HepG2 (cell line): ENCODE measurements around the gene CDK3. TPM values are rescaled to one million over a fixed set of nuclear protein-coding genes. Genes with fewer than 3 reads are reported as not detected.

Source experiments
- ATAC-seq: fragments of 200-7000 bp; cut with Tn5 transposase; 3 replicates; pipeline ENCODE4 v1.9.1; 2020; ENCODE audit warnings: mild to moderate bottlenecking, moderate library complexity
- BruUV-seq: library from RNA; stranded (reverse); fragments of 400-500 nt; replicated peaks from 2 replicates; lab custom pipeline; 2021; lab: Mats Ljungman, UMichigan
- CTCF ChIA-PET: fragments of 300-600 bp; formaldehyde crosslinking; extraction: SDS; loops from one replicate; lab custom pipeline; 2021; ENCODE audit warnings: low total read pairs, inconsistent platforms, low intra/inter-chr PET ratio; lab: Yijun Ruan, JAX
- POLR2A ChIA-PET: fragments of 350-600 bp; sonication (Branson Sonifier 250); formaldehyde crosslinking; loops from one replicate; lab custom pipeline; 2020; ENCODE audit warnings: antibody characterized with exemption, inconsistent platforms; lab: Yijun Ruan, JAX
- DNase-seq: peaks from one replicate; pipeline ENCODE4 v3.0.0-alpha.2; 2015; ENCODE audit warnings: low spot score
- FAIRE-seq: peaks from 3 replicates; lab custom pipeline; 2011; peaks lifted over from hg19 to GRCh38; lab: Jason Lieb, UNC
- H2AFZ ChIP-seq: one replicate; pipeline ENCODE4 v1.6.1; 2011; ENCODE audit warnings: low read length, inconsistent platforms
- H3K27ac ChIP-seq: fragments of 300-600 bp; 3 replicates; pipeline ENCODE4 v1.8.0; 2011; ENCODE audit warnings: mixed run types, mild to moderate bottlenecking, mixed read lengths, low read length, inconsistent platforms; ENCODE audit not compliant: insufficient read depth; ENCODE audit errors: extremely low read length
- H3K27me3 ChIP-seq, 2 experiments: fragments of 200-600 bp in 1 of 2; 2 replicates in 1 of 2; 3 replicates in 1 of 2; pipeline versions ENCODE4 v1.6.0 to v1.8.0; 2011; ENCODE audit warnings: low read length in 2 of 2, mild to moderate bottlenecking in 2 of 2, moderate library complexity in 2 of 2, inconsistent platforms in 1 of 2; ENCODE audit not compliant: insufficient read depth in 2 of 2, control insufficient read depth in 1 of 2
- H3K36me3 ChIP-seq, 2 experiments: fragments of 200-600 bp in 1 of 2; replicated peaks in 1 of 2; 2 replicates in 1 of 2; 3 replicates in 1 of 2; pipeline versions ENCODE4 v1.5.1 to v1.8.0; 2011; ENCODE audit warnings: low read length in 2 of 2, inconsistent platforms in 1 of 2; ENCODE audit not compliant: insufficient read depth in 2 of 2, control insufficient read depth in 1 of 2
- H3K4me1 ChIP-seq: 2 replicates; pipeline ENCODE4 v1.5.1; 2012; ENCODE audit warnings: low read length, inconsistent platforms; ENCODE audit not compliant: insufficient read depth
- H3K4me2 ChIP-seq: 2 replicates; pipeline ENCODE4 v1.6.0; 2011; ENCODE audit warnings: low read depth, low read length, inconsistent platforms
- H3K4me3 ChIP-seq, 3 experiments: fragments of 200-600 bp in 1 of 3; sonication (generic), shearing (Covaris generic) in 1 of 3; replicated peaks in 1 of 3; 2 replicates each; pipeline ENCODE4 v1.5.1; 2011 to 2016; ENCODE audit warnings: low read length in 3 of 3, inconsistent platforms in 2 of 3, low read depth in 2 of 3, mild to moderate bottlenecking in 2 of 3, control low read depth in 1 of 3, mixed read lengths in 1 of 3; ENCODE audit not compliant: insufficient read depth in 1 of 3
- H3K79me2 ChIP-seq: one replicate; pipeline ENCODE4 v1.6.1; 2011; ENCODE audit warnings: low read length, inconsistent platforms; ENCODE audit not compliant: insufficient read depth
- H3K9ac ChIP-seq: 2 replicates; pipeline ENCODE4 v1.6.0; 2011; ENCODE audit warnings: mild to moderate bottlenecking, low read depth, low read length, inconsistent platforms; ENCODE audit not compliant: insufficient read depth
- H3K9me3 ChIP-seq: 2 replicates; pipeline ENCODE4 v1.5.1; 2012; ENCODE audit warnings: mild to moderate bottlenecking, low read length
- H4K20me1 ChIP-seq: 2 replicates; pipeline ENCODE4 v1.6.0; 2011; ENCODE audit warnings: inconsistent platforms, mild to moderate bottlenecking, low read length, moderate library complexity; ENCODE audit not compliant: insufficient read depth
- ARID3A ChIP-seq: IDR thresholded peaks from 2 replicates; pipeline ENCODE4 v1.6.1; 2012; ENCODE audit warnings: low read depth, low read length, improper control_type of control experiment
- ARNTL ChIP-seq: sonication (generic); formaldehyde crosslinking; IDR thresholded peaks from 2 replicates; pipeline ENCODE4 v1.4.0; 2020; ENCODE audit warnings: mild to moderate bottlenecking, missing genetic modification reagents
- ATF7-NPFF ChIP-seq: sonication (generic); formaldehyde crosslinking; IDR thresholded peaks from 2 replicates; pipeline ENCODE4 v1.8.1; 2023; ENCODE audit warnings: mild to moderate bottlenecking, low read depth, missing genetic modification reagents, moderate library complexity
- NFIB ChIP-seq: sonication (generic); formaldehyde crosslinking; IDR thresholded peaks from 2 replicates; pipeline ENCODE4 v1.9.0; 2021; ENCODE audit warnings: missing genetic modification reagents, mild to moderate bottlenecking, borderline replicate concordance
- NFYB ChIP-seq: sonication (generic); formaldehyde crosslinking; IDR thresholded peaks from 2 replicates; pipeline ENCODE4 v1.4.0; 2020; ENCODE audit warnings: missing genetic modification reagents
- NR2F6 ChIP-seq, 2 experiments: IDR thresholded peaks; 2 replicates each; pipeline ENCODE4 v1.6.1; 2016; ENCODE audit warnings: antibody characterized with exemption in 1 of 2, mild to moderate bottlenecking in 1 of 2
- PHF20 ChIP-seq: sonication (generic); formaldehyde crosslinking; IDR thresholded peaks from 2 replicates; pipeline ENCODE4 v1.5.0; 2020; ENCODE audit warnings: mild to moderate bottlenecking, missing genetic modification reagents
- PRPF4 ChIP-seq: fragments of 200-400 bp; formaldehyde crosslinking; IDR thresholded peaks from 2 replicates; pipeline ENCODE4 v1.6.1; 2016; ENCODE audit warnings: low read length, low read depth; ENCODE audit not compliant: poor library complexity, severe bottlenecking
- PTBP1 ChIP-seq: fragments of 200-400 bp; formaldehyde crosslinking; IDR thresholded peaks from 2 replicates; pipeline ENCODE4 v1.6.1; 2018; ENCODE audit warnings: low read length, low read depth; ENCODE audit not compliant: poor library complexity, severe bottlenecking
- ZNF10 ChIP-seq: sonication (generic); formaldehyde crosslinking; IDR thresholded peaks from 2 replicates; pipeline ENCODE4 v1.4.0; 2020; ENCODE audit warnings: mild to moderate bottlenecking, low read depth, missing genetic modification reagents, borderline replicate concordance
- ZNF142 ChIP-seq: sonication (generic); formaldehyde crosslinking; IDR thresholded peaks from 2 replicates; pipeline ENCODE4 v1.4.0; 2020; ENCODE audit warnings: missing genetic modification reagents
- ZNF382 ChIP-seq: sonication (generic); formaldehyde crosslinking; IDR thresholded peaks from 2 replicates; pipeline ENCODE4 v1.5.0; 2020; ENCODE audit warnings: missing genetic modification reagents, mild to moderate bottlenecking, borderline replicate concordance
- ZNF644 ChIP-seq: IDR thresholded peaks from 2 replicates; pipeline ENCODE4 v1.6.1; 2016; ENCODE audit warnings: low read depth
- ZSCAN22 ChIP-seq: sonication (generic); formaldehyde crosslinking; IDR thresholded peaks from 2 replicates; pipeline ENCODE4 v1.4.0; 2020; ENCODE audit warnings: mild to moderate bottlenecking, missing genetic modification reagents
- WGBS: methylation state at CpG from one replicate; pipeline ENCODE4 v1.1.6; 2017; ENCODE audit warnings: low lambda C conversion rate; 5-methylcytosine and 5-hydroxymethylcytosine counted together
- in situ Hi-C: cut with HindIII; loops from 2 replicates; pipeline ENCODE4 v1.10.0; 2017; ENCODE audit warnings: low pct_unique_long_range_greater_than_20kb; ENCODE audit not compliant: extremely low pct_ligation_motif_present
- intact Hi-C: fragments of 100-400 bp; cut with micrococcal nuclease; formaldehyde crosslinking; loops from one replicate; pipeline ENCODE4 v1.10.0; 2022; ENCODE audit not compliant: unreplicated experiment
- polyA plus RNA-seq, 8 experiments: library from polyadenylated mRNA; depleted of rRNA in 3 of 8; stranded (reverse) in 7 of 8; unstranded in 1 of 8; fragments of >200 nt; fragmentation: Illumina TruSeq in 4 of 8; extraction: Trizol in 4 of 8; gene quantifications; 2 replicates each; pipeline versions ENCODE4 v1.2.1 to v1.2.3, GENCODE V29; 2011 to 2016; ENCODE audit warnings: low read depth in 4 of 8, missing spikeins in 1 of 8, mixed read lengths in 1 of 8; ENCODE audit not compliant: insufficient read depth in 1 of 8
- total RNA-seq, 5 experiments: library from RNA; depleted of rRNA; stranded (reverse); fragments of >200 nt; fragmentation: Illumina TruSeq; extraction: Trizol; gene quantifications; 2 replicates each; pipeline ENCODE4 v1.2.3, GENCODE V29; 2016; ENCODE audit warnings: low read depth in 1 of 5

CDK3 gene
- total and polyA plus RNA-seq, 2 of the 13 experiments (the other 11 are each of a cell fraction or from before 2014, with no cell fraction given): 5.8 to 11.4 TPM

GRCh38 chr17:76032073-76032779 is 31.6 kb downstream of the CDK3 start:
- H3K36me3 ChIP-seq: no peaks in the 10 kb centered on the region
- ChIA-PET CTCF (no interaction called here), POLR2A (interaction anchor here (0.8 to 1.5 kb wide), 7 partner anchors 24 to 252 kb away, joined by 3 to 5 read pairs (median 4); partner anchors contain the start of gene SRP68)
- peak overlapping the region in 2 of 3 experiments; percentile 17 to 49; a peak in 5 of 6 replicates for H3K4me3 ChIP-seq
- H4K20me1 ChIP-seq: no peaks in the 10 kb centered on the region
- H3K4me2 ChIP-seq: peak overlapping the region; percentile 81
- no peak overlapping the region for H3K27ac ChIP-seq
- peak overlapping the region; percentile 34 for H3K9ac ChIP-seq
- H3K4me1 ChIP-seq: peaks cover 56% of the 10 kb centered on the region
- peak; percentile 79 for FAIRE-seq
- H2AFZ ChIP-seq: peak overlapping the region; percentile 67
- peak; percentile 49 for DNase-seq
- no TSS peak for BruUV-seq
- WGBS: 39% methylated on average over 18 of the region's 20 CpGs
- no peaks in the 10 kb centered on the region for H3K9me3 ChIP-seq
- intact Hi-C loops: no loop called here
- in situ Hi-C loops: no loop called here
- ATAC-seq: peak; percentile 17
- H3K27me3 ChIP-seq: no peaks in the 10 kb centered on the region; a peak in 1 of 5 replicates
- H3K79me2 ChIP-seq: no peaks in the 10 kb centered on the region
- TF ChIP-seq NFYB (CRISPR knock-in tag) (no peak), PTBP1 (no peak), PHF20 (no peak), ZNF382 (CRISPR knock-in tag) (no peak), ATF7-NPFF (no peak), ZNF142 (CRISPR knock-in tag) (0 out of 2 replicates have a peak, but pooled peaks have one; percentile 64), NFIB (CRISPR knock-in tag) (0 out of 2 replicates have a peak, but pooled peaks have one; percentile 79), NR2F6 (IDR thresholded peaks at IDR 0.05) (no peak), NR2F6 (CRISPR knock-in tag; IDR thresholded peaks at IDR 0.05) (no peak), ZNF644 (CRISPR knock-in tag) (no peak), ARID3A (no peak), PRPF4 (no peak), ARNTL (no peak), ZNF10 (CRISPR knock-in tag) (no peak), ZSCAN22 (CRISPR knock-in tag) (no peak)
